ENCODE measurements around the gene MAP3K6. TPM values are rescaled to one million over a fixed set of nuclear protein-coding genes. Genes with fewer than 3 reads are reported as not detected.

The MAP3K6 gene
- total and polyA plus RNA-seq, 2 of the 13 experiments (the other 11 are each of a cell fraction or from before 2014, with no cell fraction given), result 2.7 to 3.2 TPM

- TF ChIP-seq ZBTB1 (CRISPR knock-in tag; IDR thresholded peaks at IDR 0.05; ENCODE audit: borderline replicate concordance), result no peak
- TF ChIP-seq IRF1 (CRISPR knock-in tag; IDR thresholded peaks at IDR 0.05; ENCODE audit: low read depth), result no peak
- H3K4me2 ChIP-seq (ENCODE audit: low read depth, low read length), result no peak overlapping the region
- no peaks in the 10 kb centered on the region for H3K36me3 ChIP-seq (replicated peaks in 1 of 2; ENCODE audit: control insufficient read depth in 1 of 2, insufficient read depth in 2 of 2, low read length in 2 of 2)
- BruUV-seq (replicated peaks), result no TSS peak
- in situ Hi-C loops (cut with HindIII; ENCODE audit: extremely low pct_ligation_motif_present, low pct_unique_long_range_greater_than_20kb) (no loop called here), intact Hi-C loops (cut with micrococcal nuclease; ENCODE audit: unreplicated experiment) (no loop called here)
- H3K9me3 ChIP-seq (ENCODE audit: low read length), result no peaks in the 10 kb centered on the region
- H3K79me2 ChIP-seq (ENCODE audit: insufficient read depth, low read length), result no peaks in the 10 kb centered on the region
- 54% methylated on average over 12 of the region's 12 CpGs for WGBS (ENCODE audit: low lambda C conversion rate)
- ChIA-PET POLR2A (interaction anchor here (1.0 kb wide), 1 partner anchor 17 kb away, joined by 3 read pairs; no protein-coding TSS in a partner anchor), CTCF (ENCODE audit: low intra/inter-chr PET ratio, low total read pairs) (no interaction called here)
- H3K27me3 ChIP-seq (ENCODE audit: control insufficient read depth in 1 of 2, insufficient read depth in 2 of 2, low read length in 2 of 2), result peaks cover 10 to 52% of the 10 kb centered on the region in 2 experiments
- no peaks in the 10 kb centered on the region for H4K20me1 ChIP-seq (ENCODE audit: insufficient read depth, low read length)
- FAIRE-seq (no peak), ATAC-seq (no peak), DNase-seq (ENCODE audit: low spot score) (no peak)
- no peaks in the 10 kb centered on the region for H3K4me1 ChIP-seq (ENCODE audit: insufficient read depth, low read length)
- H3K9ac ChIP-seq (ENCODE audit: insufficient read depth, low read depth, low read length), result no peak overlapping the region
- no peak overlapping the region for H3K27ac ChIP-seq (ENCODE audit: extremely low read length, insufficient read depth, low read length)
- no peak overlapping the region for H2AFZ ChIP-seq (ENCODE audit: low read length)
- H3K4me3 ChIP-seq (replicated peaks in 1 of 3; ENCODE audit: insufficient read depth in 1 of 3, low read depth in 2 of 3, low read length in 3 of 3), result no peak overlapping the region
These were observed 11.2 kb upstream of the MAP3K6 start for GRCh38 chr1:27377760-27378495.

GRCh38 chr1:27374362-27375086, 7.8 kb upstream of the MAP3K6 start, which contains the start of gene FCN3:
FCN3 (minus strand) TSS chr1:27374824; CDS start chr1:27374818, 6 bp downstream.
- H2AFZ ChIP-seq (ENCODE audit: low read length), result no peak within 1 kb of the TSS
- peaks cover 7 to 36% of the 10 kb centered on the region in 2 experiments; a peak in 4 of 5 replicates for H3K27me3 ChIP-seq (ENCODE audit: control insufficient read depth in 1 of 2, insufficient read depth in 2 of 2, low read length in 2 of 2)
- H3K36me3 ChIP-seq (replicated peaks in 1 of 2; ENCODE audit: control insufficient read depth in 1 of 2, insufficient read depth in 2 of 2, low read length in 2 of 2), result no peaks in the 10 kb centered on the region
- H3K4me3 ChIP-seq (replicated peaks in 1 of 3; ENCODE audit: insufficient read depth in 1 of 3, low read depth in 2 of 3, low read length in 3 of 3), result no peak within 1 kb of the TSS
- H4K20me1 ChIP-seq (ENCODE audit: insufficient read depth, low read length), result no peaks in the 10 kb centered on the region
- no peak for DNase-seq (ENCODE audit: low spot score)
- no peak for FAIRE-seq
- no peak within 1 kb of the TSS for H3K9ac ChIP-seq (ENCODE audit: insufficient read depth, low read depth, low read length)
- H3K4me1 ChIP-seq (ENCODE audit: insufficient read depth, low read length), result no peaks in the 10 kb centered on the region
- no peaks in the 10 kb centered on the region for H3K9me3 ChIP-seq (ENCODE audit: low read length)
- POLR2A ChIA-PET, result no interaction called here
- WGBS (ENCODE audit: low lambda C conversion rate), result 5% methylated on average over 4 of the region's 4 CpGs
- no peak within 1 kb of the TSS for H3K4me2 ChIP-seq (ENCODE audit: low read depth, low read length)
- no peak within 1 kb of the TSS for H3K27ac ChIP-seq (ENCODE audit: extremely low read length, insufficient read depth, low read length)
- intact Hi-C loops (cut with micrococcal nuclease; ENCODE audit: unreplicated experiment), result no loop called here
- CTCF ChIA-PET (ENCODE audit: low intra/inter-chr PET ratio, low total read pairs), result no interaction called here
- no peaks in the 10 kb centered on the region for H3K79me2 ChIP-seq (ENCODE audit: insufficient read depth, low read length)
- no TSS peak for BruUV-seq (replicated peaks)
- no peak for ATAC-seq
- in situ Hi-C loops (cut with HindIII; ENCODE audit: extremely low pct_ligation_motif_present, low pct_unique_long_range_greater_than_20kb), result no loop called here
- TF ChIP-seq BCL3 (CRISPR knock-in tag; IDR thresholded peaks at IDR 0.05), result no peak
- TF ChIP-seq ZNF331 (CRISPR knock-in tag; IDR thresholded peaks at IDR 0.05), result no peak
- no peak for TF ChIP-seq ASH2L (IDR thresholded peaks at IDR 0.05; ENCODE audit: insufficient read length, low read depth, low read length)
- TF ChIP-seq TSC22D2 (CRISPR knock-in tag; IDR thresholded peaks at IDR 0.05; ENCODE audit: borderline replicate concordance), result no peak
- no peak for TF ChIP-seq HCFC1 (IDR thresholded peaks at IDR 0.05; ENCODE audit: low read depth, low read length)
- no peak for TF ChIP-seq TMF1 (CRISPR knock-in tag; IDR thresholded peaks at IDR 0.05; ENCODE audit: low read depth)
- TF ChIP-seq ZNF296 (CRISPR knock-in tag; conservative IDR thresholded peaks at IDR 0.05), result no peak
- no peak for TF ChIP-seq SNAI1 (CRISPR knock-in tag; IDR thresholded peaks at IDR 0.05; ENCODE audit: borderline replicate concordance)
